GM12892 (cell line): Measurements from ENCODE around the gene MYH15.

Experiments used
- POLR2A ChIP-seq: IDR thresholded peaks from 2 replicates; pipeline ENCODE4 v1.6.1; 2011; ENCODE audit warnings: low read depth, low read length, control low read depth
- POLR2AphosphoS5 ChIP-seq: IDR thresholded peaks from 2 replicates; pipeline ENCODE4 v1.6.1; 2011; ENCODE audit warnings: low read depth, low read length, control low read depth

- TF ChIP-seq POLR2A = no peak
- no peak for TF ChIP-seq POLR2AphosphoS5
Observed at GRCh38 chr3:108341911-108342310, 168.5 kb downstream of the MYH15 start.
